GM23338 (cell line): ENCODE measurements around the gene CASK. TPM values are rescaled to one million over a fixed set of nuclear protein-coding genes. Genes with fewer than 3 reads are reported as not detected.

Experiments
- ATAC-seq: fragments of 200-7000 bp; cut with Tn5 transposase; 3 replicates; pipeline ENCODE4 v1.9.1; 2020
- DNase-seq: peaks from one replicate; pipeline ENCODE4 v3.0.0-alpha.2; 2015; ENCODE audit warnings: low spot score
- H2AFZ ChIP-seq: fragments of 200-600 bp; sonication (generic); 2 replicates; pipeline ENCODE4 v1.8.0; 2016; ENCODE audit warnings: antibody characterized with exemption, mild to moderate bottlenecking, moderate library complexity
- H3F3A ChIP-seq: fragments of 200-600 bp; sonication (generic); replicated peaks from 2 replicates; pipeline ENCODE4 v1.8.0; 2017; ENCODE audit warnings: antibody characterized with exemption, mixed run types, low read depth
- H3K27ac ChIP-seq: fragments of 200-600 bp; sonication (generic); 2 replicates; pipeline ENCODE4 v1.6.1; 2016; ENCODE audit warnings: low read depth
- H3K27me3 ChIP-seq: fragments of 200-600 bp; sonication (generic); 2 replicates; pipeline ENCODE4 v1.8.0; 2016; ENCODE audit warnings: mild to moderate bottlenecking, mixed run types, moderate library complexity; ENCODE audit not compliant: insufficient read depth
- H3K36me3 ChIP-seq: fragments of 200-600 bp; sonication (generic); 2 replicates; pipeline ENCODE4 v1.8.0; 2016; ENCODE audit warnings: mild to moderate bottlenecking; ENCODE audit not compliant: insufficient read depth
- H3K4me1 ChIP-seq: fragments of 200-600 bp; sonication (generic); 2 replicates; pipeline ENCODE4 v1.8.0; 2016; ENCODE audit warnings: mild to moderate bottlenecking, moderate library complexity; ENCODE audit not compliant: insufficient read depth
- H3K4me2 ChIP-seq: fragments of 200-600 bp; sonication (generic); 2 replicates; pipeline ENCODE4 v1.7.1; 2017; ENCODE audit warnings: mixed run types
- H3K4me3 ChIP-seq: fragments of 200-600 bp; sonication (generic); 2 replicates; pipeline ENCODE4 v1.6.1; 2016; ENCODE audit warnings: mixed run types
- H3K79me2 ChIP-seq: fragments of 200-600 bp; sonication (generic); replicated peaks from 2 replicates; pipeline ENCODE4 v1.8.0; 2017; ENCODE audit warnings: mild to moderate bottlenecking; ENCODE audit not compliant: insufficient read depth
- H3K9me2 ChIP-seq: fragments of 200-600 bp; sonication (generic); 2 replicates; pipeline ENCODE4 v1.8.0; 2017; ENCODE audit not compliant: insufficient read depth
- H4K20me1 ChIP-seq: fragments of 200-600 bp; sonication (generic); replicated peaks from 2 replicates; pipeline ENCODE4 v1.8.0; 2017; ENCODE audit warnings: mild to moderate bottlenecking; ENCODE audit not compliant: insufficient read depth
- H3K27ac Mint-ChIP-seq: 2 replicates; pipeline ENCODE4 v1.8.0; 2020; ENCODE audit warnings: inconsistent platforms, mild to moderate bottlenecking, moderate library complexity, mixed read lengths
- H3K27me3 Mint-ChIP-seq: 3 replicates; pipeline ENCODE4 v1.8.0; 2022; ENCODE audit warnings: low read depth, mild to moderate bottlenecking, moderate library complexity, mixed read lengths, inconsistent platforms; ENCODE audit not compliant: insufficient read depth, poor library complexity
- H3K36me3 Mint-ChIP-seq: 3 replicates; pipeline ENCODE4 v1.8.0; 2021; ENCODE audit warnings: low read depth, mild to moderate bottlenecking, inconsistent platforms, moderate library complexity, mixed read lengths
- H3K4me1 Mint-ChIP-seq: 3 replicates; pipeline ENCODE4 v1.8.0; 2020; ENCODE audit warnings: mild to moderate bottlenecking, inconsistent platforms, mixed read lengths
- H3K4me3 Mint-ChIP-seq: 3 replicates; pipeline ENCODE4 v1.8.0; 2021; ENCODE audit warnings: moderate library complexity, mild to moderate bottlenecking, inconsistent platforms, mixed read lengths
- H3K9me3 Mint-ChIP-seq: 3 replicates; pipeline ENCODE4 v1.8.0; 2020; ENCODE audit warnings: moderate library complexity, mild to moderate bottlenecking, inconsistent platforms, mixed read lengths
- CREB1 ChIP-seq: fragments of 250-450 bp; sonication (Bioruptor Pico); IDR thresholded peaks from 2 replicates; pipeline ENCODE4 v1.5.0; 2020; ENCODE audit warnings: low read depth, mild to moderate bottlenecking, moderate library complexity
- CTCF ChIP-seq, 2 experiments: fragments of 200-600 bp in 1 of 2; sonication (generic) in 1 of 2; conservative IDR thresholded peaks; 2 replicates each; pipeline versions ENCODE4 v1.5.1 to v1.6.1; 2016 to 2017; ENCODE audit warnings: antibody characterized with exemption in 2 of 2, low read depth in 2 of 2, mild to moderate bottlenecking in 2 of 2, moderate library complexity in 1 of 2
- ETS1 ChIP-seq: IDR thresholded peaks from 2 replicates; pipeline ENCODE4 v1.6.1; 2016; ENCODE audit warnings: antibody characterized with exemption
- EZH2 ChIP-seq: fragments of 200-600 bp; sonication (generic); IDR thresholded peaks from one replicate; pipeline ENCODE4 v1.8.0; 2017; ENCODE audit warnings: antibody characterized with exemption, mild to moderate bottlenecking, low read depth; ENCODE audit not compliant: unreplicated experiment
- EZH2phosphoT487 ChIP-seq: fragments of 200-600 bp; sonication (generic); IDR thresholded peaks from one replicate; pipeline ENCODE4 v1.8.1; 2018; ENCODE audit warnings: antibody characterized with exemption; ENCODE audit not compliant: unreplicated experiment
- JUNB ChIP-seq: IDR thresholded peaks from one replicate; pipeline ENCODE4 v1.6.1; 2016; ENCODE audit warnings: antibody characterized with exemption; ENCODE audit not compliant: unreplicated experiment
- NANOG ChIP-seq: IDR thresholded peaks from 2 replicates; pipeline ENCODE4 v1.6.1; 2016; ENCODE audit warnings: antibody characterized with exemption, borderline replicate concordance
- POLR2AphosphoS5 ChIP-seq: IDR thresholded peaks from 2 replicates; pipeline ENCODE4 v1.6.1; 2016; ENCODE audit warnings: antibody characterized with exemption, low read depth
- REST ChIP-seq: IDR thresholded peaks from one replicate; pipeline ENCODE4 v1.6.1; 2018; ENCODE audit warnings: antibody characterized with exemption; ENCODE audit not compliant: unreplicated experiment
- STAT1 ChIP-seq: IDR thresholded peaks from one replicate; pipeline ENCODE4 v1.6.1; 2016; ENCODE audit warnings: antibody characterized with exemption; ENCODE audit not compliant: unreplicated experiment
- ZNF114 ChIP-seq: fragments of 250-450 bp; sonication (Bioruptor Pico); IDR thresholded peaks from 2 replicates; pipeline ENCODE4 v1.5.0; 2020; ENCODE audit warnings: mild to moderate bottlenecking, moderate library complexity
- ZNF331 ChIP-seq: fragments of 250-450 bp; sonication (Bioruptor Pico); IDR thresholded peaks from 2 replicates; pipeline ENCODE4 v1.5.0; 2020; ENCODE audit warnings: low read depth, mild to moderate bottlenecking, moderate library complexity
- ZNF462 ChIP-seq: fragments of 250-450 bp; sonication (Bioruptor Pico); IDR thresholded peaks from 2 replicates; pipeline ENCODE4 v1.5.0; 2020; ENCODE audit warnings: mild to moderate bottlenecking, moderate library complexity
- polyA plus RNA-seq: library from polyadenylated mRNA; unstranded; fragments of >200 nt; fragmentation: Nextera tagmentation; extraction: Ambion mirVana; gene quantifications from 2 replicates; pipeline ENCODE4 v1.2.1, GENCODE V29; 2016
- total RNA-seq: library from RNA; depleted of rRNA; stranded (reverse); fragments of >200 nt; shearing (Covaris generic); gene quantifications from 2 replicates; pipeline ENCODE4 v1.2.3, GENCODE V29; 2014

Gene CASK
- total and polyA plus RNA-seq, 2 experiments from 2014 or later: 15.3 to 44.4 TPM

GRCh38 chrX:41671082-41671481, 252.3 kb downstream of the CASK start:
- Mint-ChIP-seq H3K36me3 (no peaks in the 10 kb centered on the region), H3K27me3 (no peaks in the 10 kb centered on the region), H3K9me3 (no peaks in the 10 kb centered on the region; the same call in 2 of the 3 replicates), H3K4me1 (peaks cover 20% of the 10 kb centered on the region), H3K4me3 (no peak overlapping the region), H3K27ac (no peak overlapping the region)
- Histone ChIP-seq H3K36me3 (no peaks in the 10 kb centered on the region), H4K20me1 (no peaks in the 10 kb centered on the region), H3K27me3 (no peaks in the 10 kb centered on the region), H3K79me2 (no peaks in the 10 kb centered on the region), H3K4me2 (no peak overlapping the region), H3F3A (no peaks in the 10 kb centered on the region), H3K27ac (no peak overlapping the region), H3K4me3 (no peak overlapping the region), H3K9me2 (no peaks in the 10 kb centered on the region), H2AFZ (no peak overlapping the region), H3K4me1 (no peaks in the 10 kb centered on the region)
- TF ChIP-seq ZNF331 (no peak), CTCF (conservative IDR thresholded peaks at IDR 0.05; ENCODE audit: low read depth in 2 of 2) (no peak), EZH2 (no peak), JUNB (no peak), EZH2phosphoT487 (no peak), ZNF462 (CRISPR knock-in tag) (no peak), ETS1 (no peak), CREB1 (no peak), ZNF114 (CRISPR knock-in tag) (no peak), POLR2AphosphoS5 (no peak), STAT1 (no peak), REST (no peak), NANOG (no peak)
- DNase-seq: no peak
- no peak for ATAC-seq
